ENCODE results near the gene TMEM204. TPM values are rescaled to one million over a fixed set of nuclear protein-coding genes. Genes with fewer than 3 reads are reported as not detected.

Gene TMEM204
- total RNA-seq, 4 donors from 2014 or later, result 38.5 to 85.3 (median 66.0) TPM

DNA sequence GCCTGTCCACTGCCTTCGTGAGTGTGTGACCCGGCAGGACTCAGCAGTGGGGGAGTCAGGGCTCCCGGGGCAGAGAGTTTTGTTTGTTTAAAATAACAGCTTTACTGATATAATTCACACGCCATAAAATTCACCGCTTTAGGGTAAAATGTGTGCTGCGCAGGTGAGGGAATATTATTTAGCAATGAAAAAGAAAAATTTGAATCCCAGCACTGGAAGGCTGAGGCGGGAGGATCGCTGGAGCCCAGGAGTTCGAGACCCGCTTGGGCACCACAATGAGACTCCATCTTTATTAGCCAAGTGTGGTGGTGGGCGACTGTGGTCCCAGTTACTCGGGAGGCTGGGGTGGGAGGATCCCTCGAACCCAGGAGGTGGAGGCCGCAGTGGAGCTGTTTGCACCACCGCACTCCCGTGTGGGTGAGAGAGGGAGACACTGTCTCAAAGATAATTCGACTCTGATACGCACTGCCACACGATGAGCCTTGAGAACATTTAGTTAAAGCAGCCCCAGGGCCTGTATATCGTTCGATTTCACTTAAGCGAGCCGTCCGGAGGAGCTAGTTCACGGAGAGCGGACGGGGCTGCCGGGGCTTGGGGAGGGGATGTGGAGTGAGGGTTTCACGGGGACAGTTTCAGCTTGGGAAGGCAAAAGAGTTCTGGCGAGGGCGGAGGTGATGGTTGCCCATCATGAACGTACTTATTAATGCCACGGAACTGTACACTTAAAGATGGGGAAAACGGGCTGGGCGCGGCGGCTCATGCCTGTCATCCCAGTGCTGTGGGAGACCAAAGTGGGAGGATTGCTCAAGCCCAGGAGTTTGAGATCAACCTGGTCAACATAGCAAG lies 30.1 kb upstream of the TMEM204 start:
- no peak for DNase-seq
- Histone ChIP-seq H3K4me3 (replicated peaks in 1 of 3) (no peak overlapping the region), H3K27ac (no peak overlapping the region), H3K4me1 (no peaks in the 10 kb centered on the region), H3K27me3 (no peaks in the 10 kb centered on the region), H3K9me3 (no peaks in the 10 kb centered on the region), H3K36me3 (peaks cover 33 to 35% of the 10 kb centered on the region in 2 donors)
- TF ChIP-seq POLR2A (IDR thresholded peaks at IDR 0.05), result no peak
- TF ChIP-seq, protein P1, sequence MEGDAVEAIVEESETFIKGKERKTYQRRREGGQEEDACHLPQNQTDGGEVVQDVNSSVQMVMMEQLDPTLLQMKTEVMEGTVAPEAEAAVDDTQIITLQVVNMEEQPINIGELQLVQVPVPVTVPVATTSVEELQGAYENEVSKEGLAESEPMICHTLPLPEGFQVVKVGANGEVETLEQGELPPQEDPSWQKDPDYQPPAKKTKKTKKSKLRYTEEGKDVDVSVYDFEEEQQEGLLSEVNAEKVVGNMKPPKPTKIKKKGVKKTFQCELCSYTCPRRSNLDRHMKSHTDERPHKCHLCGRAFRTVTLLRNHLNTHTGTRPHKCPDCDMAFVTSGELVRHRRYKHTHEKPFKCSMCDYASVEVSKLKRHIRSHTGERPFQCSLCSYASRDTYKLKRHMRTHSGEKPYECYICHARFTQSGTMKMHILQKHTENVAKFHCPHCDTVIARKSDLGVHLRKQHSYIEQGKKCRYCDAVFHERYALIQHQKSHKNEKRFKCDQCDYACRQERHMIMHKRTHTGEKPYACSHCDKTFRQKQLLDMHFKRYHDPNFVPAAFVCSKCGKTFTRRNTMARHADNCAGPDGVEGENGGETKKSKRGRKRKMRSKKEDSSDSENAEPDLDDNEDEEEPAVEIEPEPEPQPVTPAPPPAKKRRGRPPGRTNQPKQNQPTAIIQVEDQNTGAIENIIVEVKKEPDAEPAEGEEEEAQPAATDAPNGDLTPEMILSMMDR (IDR thresholded peaks at IDR 0.05), result no peak
- WGBS, 2 donors, result 95 to 96% methylated on average over 37 of the region's 37 CpGs
- intact Hi-C loops (cut with DNase I), result no loop called here

DNA sequence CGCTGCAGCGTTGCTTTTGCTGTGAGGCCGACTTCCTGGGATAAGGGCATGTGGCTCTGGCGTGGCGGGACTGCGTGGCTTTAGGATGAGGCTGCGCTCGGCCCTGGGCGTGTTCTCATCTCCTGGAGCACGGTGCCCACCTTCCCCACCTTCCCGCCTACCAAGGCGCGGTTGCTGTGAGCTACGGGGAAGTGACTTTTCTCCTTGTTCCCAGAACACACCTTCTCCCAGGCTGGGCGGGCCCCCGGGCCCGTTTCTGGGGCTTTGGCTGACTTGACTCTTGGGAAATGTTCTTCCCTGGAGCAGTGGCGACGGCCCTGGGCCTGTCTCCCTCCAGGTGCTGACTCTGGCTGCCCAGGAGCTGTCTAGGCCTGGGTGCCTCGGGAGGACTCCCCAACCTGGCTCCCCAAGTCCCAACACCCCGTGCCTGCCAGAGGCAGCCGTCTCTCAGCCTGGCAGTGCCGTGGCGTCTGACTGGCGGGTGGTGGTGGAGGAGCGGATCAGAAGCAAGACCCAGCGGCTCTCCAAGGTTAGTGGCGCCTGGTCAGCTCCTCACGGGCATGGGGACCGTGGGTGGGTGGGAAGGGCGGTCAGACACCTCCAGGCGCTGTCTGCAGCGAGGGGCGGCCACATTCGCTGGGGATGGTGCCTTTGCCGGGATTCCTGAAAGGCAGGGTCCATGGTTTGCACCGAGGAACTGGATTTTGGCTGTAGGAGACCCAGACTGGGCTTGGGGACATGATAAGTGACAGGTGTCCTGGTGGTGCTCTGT lies 28.2 kb upstream of the TMEM204 start:
- H3K4me3 ChIP-seq (replicated peaks in 1 of 3), result no peak overlapping the region
- no peaks in the 10 kb centered on the region for H3K27me3 ChIP-seq
- TF ChIP-seq, protein P1 (IDR thresholded peaks at IDR 0.05), result no peak
- TF ChIP-seq POLR2A (IDR thresholded peaks at IDR 0.05), result no peak
- H3K4me1 ChIP-seq, result peaks cover 0 to 7% of the 10 kb centered on the region in 2 donors
- DNase-seq, result no peak
- no peaks in the 10 kb centered on the region for H3K9me3 ChIP-seq
- WGBS, 2 donors, result 96 to 98% methylated on average over 31 to 32 of the region's 37 CpGs
- no peak overlapping the region for H3K27ac ChIP-seq
- peaks cover 32 to 37% of the 10 kb centered on the region in 2 donors for H3K36me3 ChIP-seq
- intact Hi-C loops (cut with DNase I), result no loop called here

DNA sequence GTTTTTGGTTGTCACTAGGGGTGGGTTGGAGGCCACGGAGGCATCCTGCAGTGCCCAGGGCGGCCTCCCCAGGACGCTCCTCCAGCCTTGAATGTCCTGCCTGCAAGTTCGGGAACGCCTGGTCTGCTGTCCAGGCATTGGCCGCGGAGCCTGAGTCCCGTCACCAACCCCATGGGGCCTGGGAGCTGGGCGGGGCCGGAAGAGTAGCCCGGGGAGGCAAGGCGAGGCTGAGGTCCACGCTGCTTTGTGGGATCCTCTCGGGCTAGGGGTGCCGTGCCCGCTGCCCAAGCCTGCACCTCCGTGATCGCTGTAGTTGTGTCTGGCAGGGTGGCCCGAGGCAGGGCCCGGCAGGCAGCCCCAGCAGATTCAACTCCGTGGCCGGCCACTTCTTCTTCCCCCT lies 27.6 kb upstream of the TMEM204 start:
- H3K9me3 ChIP-seq, result no peaks in the 10 kb centered on the region
- H3K36me3 ChIP-seq, result peaks cover 28 to 33% of the 10 kb centered on the region in 2 donors
- no peaks in the 10 kb centered on the region for H3K27me3 ChIP-seq
- H3K4me3 ChIP-seq (replicated peaks in 1 of 3), result no peak overlapping the region
- H3K27ac ChIP-seq, result no peak overlapping the region
- intact Hi-C loops (cut with DNase I), result no loop called here
- DNase-seq, result no peak
- WGBS, 2 donors, result 95 to 98% methylated on average over 14 to 15 of the region's 22 CpGs
- TF ChIP-seq POLR2A (IDR thresholded peaks at IDR 0.05), result no peak
- H3K4me1 ChIP-seq, result peaks cover 0 to 7% of the 10 kb centered on the region in 2 donors

DNA sequence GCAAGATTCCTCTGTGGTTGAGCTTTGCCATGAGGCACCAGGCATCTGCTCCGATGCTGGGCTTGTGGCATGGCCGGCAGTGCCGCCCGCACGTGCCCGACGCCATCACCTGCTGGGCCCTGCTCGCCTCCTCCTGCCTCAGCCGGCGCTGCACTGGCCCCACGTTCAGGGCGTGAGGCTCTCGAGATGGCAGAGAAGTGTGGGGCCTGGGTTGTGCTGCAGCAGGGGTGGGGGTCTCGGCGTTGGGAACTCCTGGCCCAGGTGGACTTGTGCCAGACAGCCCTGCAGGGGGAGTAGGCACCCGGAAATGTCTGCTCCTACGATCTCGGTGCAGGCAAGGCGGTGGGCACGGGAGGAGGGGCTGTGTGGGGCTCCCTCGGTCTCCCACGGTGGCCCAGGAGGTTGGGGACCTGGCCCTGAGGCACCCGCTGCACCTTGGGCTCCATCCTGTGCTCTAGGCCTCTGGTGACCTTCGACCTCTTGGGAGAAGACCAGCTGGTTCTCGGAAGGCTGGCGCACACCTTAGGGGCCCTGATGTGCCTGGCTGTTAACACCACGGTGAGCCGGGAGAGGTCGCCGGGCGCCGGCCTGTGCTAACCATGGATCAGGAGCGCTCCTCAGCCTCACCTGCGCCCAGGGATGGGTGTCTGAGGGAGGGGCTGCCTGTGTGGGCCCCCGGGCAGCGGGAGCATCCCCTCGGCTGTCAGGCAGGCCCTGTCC lies 26.8 kb upstream of the TMEM204 start:
- no peak overlapping the region for H3K27ac ChIP-seq
- TF ChIP-seq, protein P1 (IDR thresholded peaks at IDR 0.05), result no peak
- no peak for TF ChIP-seq POLR2A (IDR thresholded peaks at IDR 0.05)
- peaks cover 0 to 7% of the 10 kb centered on the region in 2 donors for H3K4me1 ChIP-seq
- H3K27me3 ChIP-seq, result no peaks in the 10 kb centered on the region
- no peaks in the 10 kb centered on the region for H3K9me3 ChIP-seq
- intact Hi-C loops (cut with DNase I), result no loop called here
- no peak for DNase-seq
- no peak overlapping the region for H3K4me3 ChIP-seq (replicated peaks in 1 of 3)
- 92 to 94% methylated on average over 17 to 24 of the region's 37 CpGs for WGBS, 2 donors
- H3K36me3 ChIP-seq, result peaks cover 21 to 25% of the 10 kb centered on the region in 2 donors

DNA sequence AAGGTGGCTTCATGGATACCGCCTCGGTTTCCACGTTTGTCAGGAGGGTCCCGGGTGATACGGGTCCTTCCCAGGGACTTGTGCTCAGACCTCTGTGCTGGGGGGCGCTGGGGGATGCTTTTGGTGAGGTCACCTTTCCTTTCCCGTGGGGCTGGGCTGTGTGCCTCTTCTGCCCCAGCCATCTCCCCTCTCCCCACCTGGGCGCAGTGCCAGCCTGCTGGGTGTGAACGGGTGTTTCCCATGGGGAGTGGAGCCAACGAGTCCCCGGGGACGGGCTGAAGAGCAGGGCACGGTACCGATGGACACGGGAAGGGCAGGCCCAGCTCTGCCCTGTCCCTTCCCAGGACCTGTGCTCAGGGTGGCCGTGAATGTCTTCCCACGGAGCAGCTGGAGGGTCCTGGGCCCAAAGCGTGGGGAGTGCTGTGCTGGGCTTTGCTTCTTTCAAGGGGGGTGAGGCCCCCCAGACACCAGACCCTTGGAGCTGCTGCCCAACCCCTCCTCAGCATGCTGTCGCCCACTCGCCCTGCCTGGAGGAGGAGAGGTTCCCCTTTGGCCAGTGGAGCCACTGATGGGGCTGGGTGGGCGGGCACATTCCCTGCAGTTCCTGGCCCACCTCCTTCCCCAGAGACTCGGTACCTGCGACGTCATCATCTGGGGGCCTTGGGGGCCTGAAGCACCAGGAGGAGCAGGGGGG lies 24.8 kb upstream of the TMEM204 start:
- Histone ChIP-seq H3K9me3 (no peaks in the 10 kb centered on the region), H3K27ac (peak overlapping the region in 2 of 3 donors; percentile 10 to 43), H3K4me1 (peaks cover 0 to 7% of the 10 kb centered on the region in 2 donors), H3K27me3 (no peaks in the 10 kb centered on the region), H3K36me3 (peaks cover 7 to 9% of the 10 kb centered on the region in 2 donors), H3K4me3 (replicated peaks in 1 of 3) (no peak overlapping the region)
- 84 to 94% methylated on average over 14 to 22 of the region's 24 CpGs for WGBS, 2 donors
- TF ChIP-seq POLR2A (IDR thresholded peaks at IDR 0.05), result no peak
- TF ChIP-seq, protein P1 (IDR thresholded peaks at IDR 0.05), result no peak
- intact Hi-C loops (cut with DNase I), result no loop called here
- no peak for DNase-seq

Measured in thyroid gland (tissue), 4 donors.